ENCODE data around the gene DENND2A. TPM values are rescaled to one million over a fixed set of nuclear protein-coding genes. Genes with fewer than 3 reads are reported as not detected.

Gene DENND2A
- total and polyA plus RNA-seq, 2 of the 4 experiments (the other 2 are of a cell fraction) = 7.5 to 10.3 TPM

- Histone ChIP-seq H2AK9ac (replicated peaks; ENCODE audit: low read depth, low read length, poor library complexity) (peak overlapping the region; percentile 96), H2BK120ac (ENCODE audit: low read depth, low read length) (peak overlapping the region; percentile 51), H3K79me1 (ENCODE audit: low read depth in 1 of 2, low read length in 2 of 2) (no peaks in the 10 kb centered on the region), H3K27me3 (ENCODE audit: control insufficient read depth, insufficient read depth, low read length) (no peaks in the 10 kb centered on the region), H2BK15ac (ENCODE audit: low read depth, low read length) (no peak overlapping the region), H3K4me1 (ENCODE audit: control insufficient read depth, insufficient read depth, low read length) (0 out of 2 replicates have a peak, but pooled peaks cover 2% of the 10 kb centered on the region), H3K9ac (ENCODE audit: low read depth, low read length) (no peak overlapping the region), H2AFZ (replicated peaks; ENCODE audit: low read length, poor library complexity) (peak overlapping the region; percentile 93), H3K56ac (ENCODE audit: extremely low read depth, insufficient read depth, low read length) (no peak overlapping the region), H4K91ac (ENCODE audit: insufficient read depth, low read depth, low read length) (peak overlapping the region; percentile 41; the same call in 1 of the 2 replicates), H3K9me3 (ENCODE audit: control insufficient read depth, insufficient read depth, low read length) (no peaks in the 10 kb centered on the region), H3K9me1 (ENCODE audit: insufficient read depth, low read length) (0 out of 2 replicates have a peak, but pooled peaks cover 2% of the 10 kb centered on the region), H3K4ac (ENCODE audit: low read depth, low read length) (peak overlapping the region; percentile 65), H3K14ac (replicated peaks; ENCODE audit: low read depth, low read length) (peak overlapping the region; percentile 33; the same call in 1 of the 2 replicates), H3K18ac (ENCODE audit: low read depth, low read length) (no peak overlapping the region), H3K27ac (ENCODE audit: insufficient read depth, low read length) (no peak overlapping the region), H3K4me2 (ENCODE audit: low read depth, low read length) (no peak overlapping the region), H3K23ac (ENCODE audit: low read depth, low read length) (no peak overlapping the region), H3K4me3 (ENCODE audit: insufficient read depth, low read depth, low read length) (no peak overlapping the region), H4K20me1 (ENCODE audit: insufficient read depth, low read length) (peaks cover 4% of the 10 kb centered on the region; the same call in 1 of the 2 replicates), H2BK5ac (ENCODE audit: low read depth, low read length, poor library complexity, severe bottlenecking) (peak overlapping the region; percentile 61), H2AK5ac (ENCODE audit: low read depth, low read length) (peak overlapping the region; percentile 73; the same call in 1 of the 2 replicates), H4K5ac (ENCODE audit: low read depth, low read length) (no peak overlapping the region), H4K8ac (ENCODE audit: low read depth in 2 of 2, low read length in 2 of 2) (peak overlapping the region in 1 of 2 experiments; percentile 88; a peak in 2 of 4 replicates), H2BK20ac (ENCODE audit: low read depth, low read length) (0 out of 2 replicates have a peak overlapping the region, but pooled peaks have one; percentile 43), H3K36me3 (ENCODE audit: control insufficient read depth, insufficient read depth, low read length) (peaks cover 22% of the 10 kb centered on the region; the same call in 1 of the 2 replicates)
- ChIA-PET CTCF (interaction anchor here (0.6 to 1.7 kb wide), 6 partner anchors 10 to 363 kb away, joined by 3 to 10 read pairs (median 5); no protein-coding TSS in a partner anchor), POLR2A (ENCODE audit: unreplicated experiment) (interaction anchor here (0.6 kb wide), 1 partner anchor 15 kb away, joined by 6 read pairs; no protein-coding TSS in a partner anchor)
- ATAC-seq (ENCODE audit: low read depth) = peak; percentile 97
- no TSS peak for BruUV-seq (replicated peaks)
- intact Hi-C loops (cut with micrococcal nuclease) = loop anchor here (1.0 kb wide), 2 partner anchors 42 to 136 kb away; no protein-coding TSS in a partner anchor
- dilution Hi-C loops (cut with HindIII; ENCODE audit: low sequenced_read_pairs, unreplicated experiment) = no loop called here
- WGBS, 2 experiments (ENCODE audit: extremely low coverage in 2 of 2, insufficient read length in 1 of 2) = 17% methylated on average over 13 of the region's 31 CpGs; no CpG with 5 or more reads in 1 of the 2 experiments
- DNase-seq = peak; percentile 89
- in situ Hi-C loops (cut with MboI; ENCODE audit: low sequenced_read_pairs) = loop anchor here (25.0 kb wide), 1 partner anchor 495 kb away; the partner anchor contains the start of gene MRPS33
- peak; percentile 94 for TF ChIP-seq CTCF (conservative IDR thresholded peaks at IDR 0.05; ENCODE audit: low read depth, low read length)
- TF ChIP-seq RAD21 (IDR thresholded peaks at IDR 0.05; ENCODE audit: low read length) = peak; percentile 98
- no peak for TF ChIP-seq ELK1 (IDR thresholded peaks at IDR 0.05; ENCODE audit: borderline replicate concordance, low read depth, low read length)
- peak; percentile 29; the same call in 1 of the 2 replicates for TF ChIP-seq MAZ (IDR thresholded peaks at IDR 0.05; ENCODE audit: borderline replicate concordance, low read depth, low read length)
- TF ChIP-seq MAFK (IDR thresholded peaks at IDR 0.05; ENCODE audit: low read depth, low read length) = no peak
- TF ChIP-seq CHD1 (IDR thresholded peaks at IDR 0.05; ENCODE audit: low read depth, low read length) = no peak
- TF ChIP-seq RFX5 (IDR thresholded peaks at IDR 0.05; ENCODE audit: low read depth, low read length) = no peak
- TF ChIP-seq POLR2A (IDR thresholded peaks at IDR 0.05; ENCODE audit: low read depth, low read length) = peak; percentile 49; the same call in 1 of the 2 replicates
- TF ChIP-seq MXI1 (IDR thresholded peaks at IDR 0.05; ENCODE audit: borderline replicate concordance, low read depth, low read length) = no peak
- peak; percentile 99 for TF ChIP-seq SMC3 (IDR thresholded peaks at IDR 0.05; ENCODE audit: low read depth, low read length)
- TF ChIP-seq CEBPB (IDR thresholded peaks at IDR 0.05; ENCODE audit: low read depth, low read length) = no peak
- no peak for TF ChIP-seq NFE2L2 (IDR thresholded peaks at IDR 0.05; ENCODE audit: low read depth, low read length)
Observed at GRCh38 chr7:140517546-140518369, 122.9 kb downstream of the DENND2A start.

Measured in IMR-90 (cell line).